ENCODE results near the gene LAG3. TPM values are rescaled to one million over a fixed set of nuclear protein-coding genes. Genes with fewer than 3 reads are reported as not detected.

LAG3 gene
- total RNA-seq, 4 donors from 2014 or later, result not detected

DNA sequence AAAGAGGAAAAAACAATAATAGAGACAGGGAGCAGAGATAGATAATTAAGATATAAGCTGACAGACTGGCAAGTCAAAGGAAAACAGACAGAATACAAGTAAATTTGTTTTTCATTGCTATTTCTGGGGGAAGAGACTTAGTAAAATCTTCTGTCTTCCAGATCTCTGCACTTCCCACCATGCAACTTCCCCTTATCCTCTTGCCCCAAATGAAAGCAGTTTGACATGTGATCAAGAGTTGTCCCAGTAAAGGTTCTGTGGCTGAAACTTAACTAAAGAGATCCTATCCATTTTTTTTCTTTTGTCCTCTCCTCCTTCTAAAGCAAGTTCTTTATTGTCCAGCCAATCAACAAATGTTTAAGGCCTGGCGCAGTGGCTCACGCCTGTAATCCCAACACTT is 17.9 kb upstream of the LAG3 start:
- Histone ChIP-seq H3K9me3 (no peaks in the 10 kb centered on the region), H3K36me3 (peaks cover 2 to 26% of the 10 kb centered on the region in 2 donors), H3K27ac (peak overlapping the region in 3 of 4 donors; percentile 97 to 100 (median 99)), H3K4me1 (peaks cover 10 to 12% of the 10 kb centered on the region in 2 donors), H3K4me3 (no peak overlapping the region), H3K27me3 (no peaks in the 10 kb centered on the region)
- in situ Hi-C loops (cut with MboI; ENCODE audit: low sequenced_read_pairs in 4 of 4) (no loop called here), intact Hi-C loops (cut with DNase I; ENCODE audit: low total_unique reads) (loop anchor here (5.0 kb wide), 2 partner anchors 73 to 263 kb away; partner anchors contain the start of genes LPCAT3 and P3H3)
- no peak for ATAC-seq
- TF ChIP-seq, protein P1, sequence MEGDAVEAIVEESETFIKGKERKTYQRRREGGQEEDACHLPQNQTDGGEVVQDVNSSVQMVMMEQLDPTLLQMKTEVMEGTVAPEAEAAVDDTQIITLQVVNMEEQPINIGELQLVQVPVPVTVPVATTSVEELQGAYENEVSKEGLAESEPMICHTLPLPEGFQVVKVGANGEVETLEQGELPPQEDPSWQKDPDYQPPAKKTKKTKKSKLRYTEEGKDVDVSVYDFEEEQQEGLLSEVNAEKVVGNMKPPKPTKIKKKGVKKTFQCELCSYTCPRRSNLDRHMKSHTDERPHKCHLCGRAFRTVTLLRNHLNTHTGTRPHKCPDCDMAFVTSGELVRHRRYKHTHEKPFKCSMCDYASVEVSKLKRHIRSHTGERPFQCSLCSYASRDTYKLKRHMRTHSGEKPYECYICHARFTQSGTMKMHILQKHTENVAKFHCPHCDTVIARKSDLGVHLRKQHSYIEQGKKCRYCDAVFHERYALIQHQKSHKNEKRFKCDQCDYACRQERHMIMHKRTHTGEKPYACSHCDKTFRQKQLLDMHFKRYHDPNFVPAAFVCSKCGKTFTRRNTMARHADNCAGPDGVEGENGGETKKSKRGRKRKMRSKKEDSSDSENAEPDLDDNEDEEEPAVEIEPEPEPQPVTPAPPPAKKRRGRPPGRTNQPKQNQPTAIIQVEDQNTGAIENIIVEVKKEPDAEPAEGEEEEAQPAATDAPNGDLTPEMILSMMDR (IDR thresholded peaks at IDR 0.05 in 4 of 5, conservative IDR thresholded peaks at IDR 0.05 in 1 of 5), result no peak
- peak in 1 of 2 donors; percentile 6 for TF ChIP-seq POLR2A (IDR thresholded peaks at IDR 0.05)
- DNase-seq, result no peak

DNA sequence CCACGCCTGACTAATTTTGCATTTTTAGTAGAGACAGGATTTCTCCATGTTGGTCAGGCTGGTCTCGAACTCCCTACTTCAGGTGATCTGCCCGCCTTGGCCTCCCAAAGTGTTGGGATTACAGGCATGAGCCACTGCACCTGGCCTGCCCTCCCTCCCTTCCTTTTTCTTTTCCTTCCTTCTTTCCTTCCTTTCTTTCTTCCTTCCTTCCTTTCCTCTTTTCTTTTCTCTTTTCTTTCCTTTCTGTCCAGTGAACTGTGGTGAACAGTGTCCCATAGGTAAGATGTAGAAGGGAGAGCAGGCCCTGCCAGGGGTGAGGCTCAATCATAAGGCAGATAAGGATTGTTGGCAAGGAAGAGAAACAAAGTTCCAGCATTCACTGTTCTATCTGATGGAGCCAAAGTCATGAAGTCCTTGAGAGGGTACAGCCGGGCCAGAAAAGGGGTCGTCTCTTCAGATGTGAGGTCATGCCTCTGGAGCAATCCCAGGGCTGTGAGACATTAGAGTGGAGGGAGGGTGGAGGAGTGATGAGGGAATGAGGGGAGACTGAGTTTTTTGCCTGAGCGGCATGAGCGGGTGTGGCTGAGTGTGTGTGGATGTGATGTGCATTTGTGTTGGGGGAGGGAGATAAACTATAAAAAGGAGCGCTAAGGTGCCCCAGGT is 15.2 kb upstream of the LAG3 start:
- peaks cover 4 to 6% of the 10 kb centered on the region in 2 donors for H3K4me1 ChIP-seq
- TF ChIP-seq, protein P1 (IDR thresholded peaks at IDR 0.05 in 4 of 5, conservative IDR thresholded peaks at IDR 0.05 in 1 of 5), result no peak
- TF ChIP-seq POLR2A (IDR thresholded peaks at IDR 0.05), result no peak
- no peak overlapping the region for H3K4me3 ChIP-seq
- intact Hi-C loops (cut with DNase I; ENCODE audit: low total_unique reads) (no loop called here), in situ Hi-C loops (cut with MboI; ENCODE audit: low sequenced_read_pairs in 4 of 4) (no loop called here)
- ATAC-seq (no peak), DNase-seq (no peak)
- H3K36me3 ChIP-seq, result no peaks in the 10 kb centered on the region
- H3K27ac ChIP-seq, result no peak overlapping the region
- H3K27me3 ChIP-seq, result no peaks in the 10 kb centered on the region
- H3K9me3 ChIP-seq, result no peaks in the 10 kb centered on the region

DNA sequence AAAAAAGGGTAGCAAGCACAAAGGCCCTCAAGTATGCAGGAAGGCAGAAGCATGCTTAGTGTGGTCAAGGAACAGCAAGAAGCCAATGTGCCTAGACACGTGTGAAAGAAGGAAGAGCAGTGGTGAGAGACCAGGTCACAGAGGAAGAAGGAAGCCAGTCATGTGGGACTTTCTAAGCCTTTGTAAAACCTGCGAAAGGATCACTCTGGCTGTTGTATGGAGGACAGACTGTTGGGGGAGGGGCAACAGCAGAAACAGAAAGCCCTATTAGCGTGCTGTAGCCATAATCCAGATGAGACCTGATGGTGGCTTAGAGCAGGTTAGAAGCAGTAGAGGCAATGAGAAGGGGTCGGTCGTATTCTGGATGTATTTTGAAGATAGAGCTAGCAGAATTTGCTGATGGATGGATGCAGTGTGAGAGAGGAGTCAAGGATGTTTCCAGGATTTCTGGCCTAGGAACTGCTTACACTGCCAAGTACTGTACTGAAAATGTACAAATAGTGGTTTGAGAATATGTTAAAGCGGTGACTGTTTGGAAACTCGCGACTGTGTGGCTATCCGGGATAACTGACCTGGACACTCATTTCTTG is 13.7 kb upstream of the LAG3 start:
- Histone ChIP-seq H3K4me3 (no peak overlapping the region), H3K27ac (no peak overlapping the region), H3K36me3 (no peaks in the 10 kb centered on the region), H3K9me3 (no peaks in the 10 kb centered on the region), H3K4me1 (peaks cover 0 to 5% of the 10 kb centered on the region in 2 donors), H3K27me3 (no peaks in the 10 kb centered on the region)
- in situ Hi-C loops (cut with MboI; ENCODE audit: low sequenced_read_pairs in 4 of 4), result no loop called here
- ATAC-seq, result no peak
- DNase-seq, result no peak
- TF ChIP-seq POLR2A (IDR thresholded peaks at IDR 0.05), result no peak
- TF ChIP-seq, protein P1 (IDR thresholded peaks at IDR 0.05 in 4 of 5, conservative IDR thresholded peaks at IDR 0.05 in 1 of 5), result no peak
- intact Hi-C loops (cut with DNase I; ENCODE audit: low total_unique reads), result no loop called here

DNA sequence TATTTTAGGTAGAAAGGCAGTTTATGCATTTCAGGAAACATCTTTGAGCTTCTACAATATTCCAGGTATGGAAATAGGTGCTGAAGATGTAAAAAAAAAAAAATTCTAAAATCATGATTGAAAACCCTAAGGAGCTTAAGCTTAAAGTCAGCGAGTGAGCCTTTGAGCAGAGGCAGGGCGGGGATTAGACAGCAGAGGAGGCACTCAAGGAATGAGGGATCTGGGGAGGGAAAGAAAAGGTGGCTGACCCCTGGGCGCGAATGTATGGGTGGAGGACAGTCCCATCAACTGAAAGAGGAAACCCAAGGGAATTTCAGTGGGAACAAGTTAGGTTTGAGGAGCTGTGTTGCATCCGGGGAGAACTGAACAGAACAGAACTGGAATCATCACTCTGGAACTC is 12.6 kb upstream of the LAG3 start:
- no peak overlapping the region for H3K4me3 ChIP-seq
- in situ Hi-C loops (cut with MboI; ENCODE audit: low sequenced_read_pairs in 4 of 4), result no loop called here
- H3K27me3 ChIP-seq, result no peaks in the 10 kb centered on the region
- TF ChIP-seq, protein P1 (IDR thresholded peaks at IDR 0.05 in 4 of 5, conservative IDR thresholded peaks at IDR 0.05 in 1 of 5), result no peak
- no peak for TF ChIP-seq POLR2A (IDR thresholded peaks at IDR 0.05)
- intact Hi-C loops (cut with DNase I; ENCODE audit: low total_unique reads), result no loop called here
- peaks cover 0 to 7% of the 10 kb centered on the region in 2 donors for H3K4me1 ChIP-seq
- H3K27ac ChIP-seq, result no peak overlapping the region
- DNase-seq (no peak), ATAC-seq (no peak)
- H3K9me3 ChIP-seq, result no peaks in the 10 kb centered on the region
- no peaks in the 10 kb centered on the region for H3K36me3 ChIP-seq
